ENCODE data around the gene PBXIP1.
A peak's percentile ranks its signal among the peaks of the same experiment; 100 is the strongest.

PBXIP1 gene

GRCh38 chr1:154948079-154948478, 7.8 kb downstream of the PBXIP1 start:
- no peaks in the 10 kb centered on the region for H4K20me1 ChIP-seq (ENCODE audit: control insufficient read depth, insufficient read depth, low read depth, low read length)
- no peaks in the 10 kb centered on the region for H3K9me3 ChIP-seq (ENCODE audit: control insufficient read depth, insufficient read depth, low read length)
- H3K36me3 ChIP-seq (ENCODE audit: control insufficient read depth, low read length) = peaks cover 37% of the 10 kb centered on the region
- peaks cover 12% of the 10 kb centered on the region for H3F3A ChIP-seq (ENCODE audit: control insufficient read depth, insufficient read depth)
- no peak overlapping the region for H3K27ac ChIP-seq (ENCODE audit: low read depth, low read length)
- no peaks in the 10 kb centered on the region for H3K27me3 ChIP-seq (ENCODE audit: control insufficient read depth, low read length)
- no peaks in the 10 kb centered on the region for H3K9me2 ChIP-seq (replicated peaks; ENCODE audit: control insufficient read depth, low read length)
- no peak overlapping the region for H3K4me3 ChIP-seq (ENCODE audit: low read length)
- TF ChIP-seq EZH2phosphoT487 (IDR thresholded peaks at IDR 0.05; ENCODE audit: borderline replicate concordance, low read length) = no peak
- TF ChIP-seq CTCF (IDR thresholded peaks at IDR 0.05; ENCODE audit: low read depth, low read length, poor library complexity, severe bottlenecking) = no peak
- peaks cover 47% of the 10 kb centered on the region for H3K4me1 ChIP-seq (ENCODE audit: control insufficient read depth, low read length)
- H3K79me2 ChIP-seq (ENCODE audit: control insufficient read depth, low read length) = peaks cover 8% of the 10 kb centered on the region
- H3K4me2 ChIP-seq (ENCODE audit: low read length) = no peak overlapping the region

- H3K4me3 ChIP-seq (ENCODE audit: low read length) = no peak overlapping the region
- peaks cover 44% of the 10 kb centered on the region for H3K36me3 ChIP-seq (ENCODE audit: control insufficient read depth, low read length)
- TF ChIP-seq EZH2phosphoT487 (IDR thresholded peaks at IDR 0.05; ENCODE audit: borderline replicate concordance, low read length) (no peak), CTCF (IDR thresholded peaks at IDR 0.05; ENCODE audit: low read depth, low read length, poor library complexity, severe bottlenecking) (no peak)
- H3K27ac ChIP-seq (ENCODE audit: low read depth, low read length) = no peak overlapping the region
- no peak overlapping the region for H3K4me2 ChIP-seq (ENCODE audit: low read length)
- no peaks in the 10 kb centered on the region for H3K9me3 ChIP-seq (ENCODE audit: control insufficient read depth, insufficient read depth, low read length)
- H3F3A ChIP-seq (ENCODE audit: control insufficient read depth, insufficient read depth) = peaks cover 14% of the 10 kb centered on the region
- peaks cover 46% of the 10 kb centered on the region for H3K4me1 ChIP-seq (ENCODE audit: control insufficient read depth, low read length)
- H3K9me2 ChIP-seq (replicated peaks; ENCODE audit: control insufficient read depth, low read length) = no peaks in the 10 kb centered on the region
- H4K20me1 ChIP-seq (ENCODE audit: control insufficient read depth, insufficient read depth, low read depth, low read length) = no peaks in the 10 kb centered on the region
- H3K27me3 ChIP-seq (ENCODE audit: control insufficient read depth, low read length) = no peaks in the 10 kb centered on the region
- peaks cover 24% of the 10 kb centered on the region for H3K79me2 ChIP-seq (ENCODE audit: control insufficient read depth, low read length)
Observed at GRCh38 chr1:154945962-154946850, 9.7 kb downstream of the PBXIP1 start.

- TF ChIP-seq EZH2phosphoT487 (IDR thresholded peaks at IDR 0.05; ENCODE audit: borderline replicate concordance, low read length) (no peak), CTCF (IDR thresholded peaks at IDR 0.05; ENCODE audit: low read depth, low read length, poor library complexity, severe bottlenecking) (no peak)
- H3K4me1 ChIP-seq (ENCODE audit: control insufficient read depth, low read length) = peaks cover 54% of the 10 kb centered on the region
- peak overlapping the region; percentile 83 for H3K4me3 ChIP-seq (ENCODE audit: low read length)
- H3K4me2 ChIP-seq (ENCODE audit: low read length) = peak overlapping the region; percentile 86
- H3F3A ChIP-seq (ENCODE audit: control insufficient read depth, insufficient read depth) = peaks cover 17% of the 10 kb centered on the region
- peak overlapping the region; percentile 94 for H3K27ac ChIP-seq (ENCODE audit: low read depth, low read length)
- no peaks in the 10 kb centered on the region for H3K9me3 ChIP-seq (ENCODE audit: control insufficient read depth, insufficient read depth, low read length)
- no peaks in the 10 kb centered on the region for H3K27me3 ChIP-seq (ENCODE audit: control insufficient read depth, low read length)
- H3K79me2 ChIP-seq (ENCODE audit: control insufficient read depth, low read length) = peaks cover 32% of the 10 kb centered on the region
- no peaks in the 10 kb centered on the region for H3K9me2 ChIP-seq (replicated peaks; ENCODE audit: control insufficient read depth, low read length)
- no peaks in the 10 kb centered on the region for H4K20me1 ChIP-seq (ENCODE audit: control insufficient read depth, insufficient read depth, low read depth, low read length)
- H3K36me3 ChIP-seq (ENCODE audit: control insufficient read depth, low read length) = peaks cover 35% of the 10 kb centered on the region
Observed at GRCh38 chr1:154945160-154945961, 10.5 kb downstream of the PBXIP1 start.

Measured in DOHH2 (cell line).